GM12873 (cell line): ENCODE data around the gene KIFC3.

Source experiments
- TF ChIP-seq, protein P1 (sequence below): IDR thresholded peaks from 2 replicates; pipeline ENCODE4 v1.5.1; 2012; ENCODE audit warnings: low read depth, mild to moderate bottlenecking, moderate library complexity, low read length, control low read depth; ENCODE audit not compliant: insufficient read depth; ENCODE audit errors: missing control alignments

Gene KIFC3

DNA sequence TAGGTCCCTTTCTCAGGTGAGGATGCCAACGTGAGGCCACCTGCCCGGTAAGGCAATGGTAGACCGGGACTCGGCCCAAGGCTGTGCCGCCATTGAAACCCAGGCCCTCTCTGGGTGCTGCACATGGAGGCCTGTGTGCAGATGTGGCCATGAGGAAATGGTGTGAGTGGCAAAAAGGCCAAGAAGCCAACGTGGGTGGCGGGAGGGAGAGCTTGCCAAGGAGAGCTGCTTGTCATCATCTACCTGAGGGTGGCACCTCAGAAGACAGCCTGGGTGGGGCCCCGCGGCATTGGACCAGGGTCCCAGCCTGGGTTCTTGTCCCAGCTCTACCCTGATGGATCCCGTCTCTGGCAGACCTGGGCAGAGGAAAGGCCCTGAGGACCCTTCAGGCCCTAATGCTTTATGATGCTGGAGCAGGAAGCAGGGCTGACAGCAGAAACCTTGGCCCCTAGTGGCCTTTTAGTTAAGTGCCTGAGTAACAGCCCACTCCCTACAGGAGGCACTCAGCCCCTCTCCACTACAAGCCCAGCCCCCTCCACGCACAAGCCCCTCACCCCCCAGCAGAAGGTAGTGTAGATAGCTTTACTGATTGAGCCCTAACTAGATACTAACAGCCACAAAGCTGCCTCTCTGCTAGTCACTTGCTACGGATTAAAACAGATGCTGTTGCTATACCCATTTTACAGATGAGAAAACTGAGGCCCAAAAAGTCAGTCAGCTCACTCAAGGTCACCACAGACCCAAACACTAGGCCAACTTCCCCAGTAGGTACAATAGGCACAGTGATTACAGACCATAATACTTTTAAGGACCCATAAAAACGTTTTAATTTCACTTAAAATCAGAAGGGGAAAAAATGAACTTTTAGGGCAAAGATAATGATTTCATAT, 26.2 kb upstream of the KIFC3 start:
- TF ChIP-seq, protein P1, sequence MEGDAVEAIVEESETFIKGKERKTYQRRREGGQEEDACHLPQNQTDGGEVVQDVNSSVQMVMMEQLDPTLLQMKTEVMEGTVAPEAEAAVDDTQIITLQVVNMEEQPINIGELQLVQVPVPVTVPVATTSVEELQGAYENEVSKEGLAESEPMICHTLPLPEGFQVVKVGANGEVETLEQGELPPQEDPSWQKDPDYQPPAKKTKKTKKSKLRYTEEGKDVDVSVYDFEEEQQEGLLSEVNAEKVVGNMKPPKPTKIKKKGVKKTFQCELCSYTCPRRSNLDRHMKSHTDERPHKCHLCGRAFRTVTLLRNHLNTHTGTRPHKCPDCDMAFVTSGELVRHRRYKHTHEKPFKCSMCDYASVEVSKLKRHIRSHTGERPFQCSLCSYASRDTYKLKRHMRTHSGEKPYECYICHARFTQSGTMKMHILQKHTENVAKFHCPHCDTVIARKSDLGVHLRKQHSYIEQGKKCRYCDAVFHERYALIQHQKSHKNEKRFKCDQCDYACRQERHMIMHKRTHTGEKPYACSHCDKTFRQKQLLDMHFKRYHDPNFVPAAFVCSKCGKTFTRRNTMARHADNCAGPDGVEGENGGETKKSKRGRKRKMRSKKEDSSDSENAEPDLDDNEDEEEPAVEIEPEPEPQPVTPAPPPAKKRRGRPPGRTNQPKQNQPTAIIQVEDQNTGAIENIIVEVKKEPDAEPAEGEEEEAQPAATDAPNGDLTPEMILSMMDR, result peak; percentile 41

DNA sequence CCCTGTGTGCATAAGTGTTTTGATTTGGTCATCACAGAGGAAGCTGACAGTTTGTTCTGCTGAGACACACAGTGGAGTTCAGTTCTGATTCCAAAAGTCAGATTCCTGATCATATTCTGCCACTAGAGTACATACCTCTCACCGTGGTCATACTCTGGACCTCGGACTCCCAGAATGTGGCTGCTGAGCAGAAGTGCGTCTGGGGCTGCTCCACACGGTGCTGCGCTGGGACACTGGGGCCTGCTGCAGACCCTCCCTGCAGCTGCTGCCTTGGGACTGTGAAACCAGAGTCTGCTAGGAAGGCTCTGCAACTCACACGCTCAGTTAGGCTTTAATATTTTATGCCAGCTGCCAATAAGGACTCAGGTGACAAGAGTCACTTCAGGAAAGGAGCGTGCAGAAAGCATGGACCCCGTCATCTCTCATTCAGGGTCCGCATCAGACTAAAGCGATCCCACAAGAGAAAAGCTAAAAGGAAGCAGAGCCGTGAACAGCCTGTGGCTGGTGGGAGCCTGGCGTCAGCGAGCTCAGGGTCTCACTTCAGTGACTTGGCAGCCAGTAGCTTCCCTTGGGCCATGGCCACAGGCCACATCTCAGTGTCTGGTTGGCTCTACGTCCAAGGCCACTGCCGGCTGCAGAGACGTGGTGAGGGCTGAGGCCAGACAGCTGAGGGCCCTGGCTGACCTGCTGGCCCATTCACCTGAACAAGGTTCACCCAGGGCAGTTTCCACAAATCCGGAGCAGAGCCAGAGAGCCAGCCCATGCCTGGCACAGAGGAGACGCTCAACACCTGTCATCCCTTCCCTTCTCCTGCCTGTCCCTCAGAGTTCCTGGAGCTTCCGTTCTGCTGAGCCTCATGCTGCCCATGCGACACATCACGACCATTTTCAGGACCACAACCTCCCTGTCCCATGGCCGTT, 24.7 kb upstream of the KIFC3 start:
- TF ChIP-seq, protein P1, result no peak

DNA sequence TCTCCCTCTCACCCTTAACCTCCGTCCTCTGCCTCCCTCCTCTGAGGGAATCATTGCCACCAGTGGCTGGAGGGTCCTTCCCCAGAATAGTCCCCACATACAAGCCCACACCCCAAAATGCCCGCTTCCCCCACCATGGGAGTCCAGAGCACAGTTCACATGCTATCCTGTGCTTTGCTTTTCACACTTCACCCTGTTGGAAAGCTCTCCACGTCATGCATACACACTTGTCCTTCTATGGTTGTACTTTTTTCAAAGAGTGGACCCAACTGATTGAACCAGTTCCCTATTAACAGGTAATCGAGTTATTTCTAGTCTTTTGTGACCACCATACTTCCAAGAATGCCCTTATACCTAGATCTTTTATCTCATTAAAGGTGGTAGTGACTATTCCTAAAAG, 23.8 kb upstream of the KIFC3 start:
- TF ChIP-seq, protein P1, result no peak

DNA sequence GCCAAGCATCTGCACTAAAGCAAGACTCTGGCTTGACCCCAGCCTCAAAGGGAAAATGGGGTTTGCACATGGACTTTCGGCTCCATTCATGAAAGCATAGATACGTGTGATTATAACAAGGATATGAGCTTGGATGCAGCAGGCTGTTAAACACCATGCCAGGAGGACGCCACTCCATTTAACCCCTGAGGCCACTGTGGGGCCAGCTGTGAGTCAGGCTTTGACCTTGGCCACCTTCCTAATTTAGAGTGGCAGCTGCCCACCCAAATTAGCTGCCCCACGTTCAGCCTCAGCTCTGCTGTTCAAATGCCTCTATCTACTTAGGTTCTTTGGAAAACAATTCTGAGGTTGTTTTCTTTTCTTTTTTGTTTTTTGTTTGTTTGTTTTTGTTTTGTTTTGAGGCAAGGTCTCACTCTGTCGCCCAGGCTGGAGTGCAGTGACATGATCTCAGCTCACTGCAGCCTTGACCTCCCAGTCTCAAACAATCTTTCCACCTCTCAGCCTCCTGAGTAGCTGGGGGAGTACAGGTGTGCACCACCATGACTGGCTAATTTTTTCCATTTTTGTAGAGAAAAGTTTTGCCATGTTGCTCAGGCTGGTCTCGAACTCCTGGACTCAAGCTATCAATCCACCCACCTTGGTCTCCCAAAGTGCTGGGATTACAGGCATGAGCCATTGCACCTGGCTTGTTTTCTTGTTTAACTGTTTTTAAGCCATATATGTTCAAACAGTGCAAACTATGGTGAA, 23.2 kb upstream of the KIFC3 start:
- TF ChIP-seq, protein P1, result no peak

DNA sequence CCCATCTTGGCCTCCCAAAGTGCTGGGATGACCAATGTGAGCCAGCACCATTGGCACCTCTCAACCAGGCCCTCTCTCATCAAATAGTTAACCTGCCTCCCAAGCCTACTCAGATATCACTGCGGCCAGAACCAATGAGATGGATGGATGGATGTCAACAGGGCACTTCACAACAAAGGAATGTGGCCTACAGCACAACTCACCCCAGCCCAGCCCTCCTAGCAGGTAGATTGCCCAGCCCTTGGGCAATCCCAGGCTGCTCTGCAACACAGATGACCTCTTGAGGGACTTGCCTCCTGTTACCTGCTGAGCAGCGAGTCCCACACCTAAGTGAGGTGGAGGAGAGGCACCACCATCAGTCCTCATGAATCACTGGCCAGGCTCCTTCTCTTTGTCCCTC, 22.6 kb upstream of the KIFC3 start:
- TF ChIP-seq, protein P1, result no peak

DNA sequence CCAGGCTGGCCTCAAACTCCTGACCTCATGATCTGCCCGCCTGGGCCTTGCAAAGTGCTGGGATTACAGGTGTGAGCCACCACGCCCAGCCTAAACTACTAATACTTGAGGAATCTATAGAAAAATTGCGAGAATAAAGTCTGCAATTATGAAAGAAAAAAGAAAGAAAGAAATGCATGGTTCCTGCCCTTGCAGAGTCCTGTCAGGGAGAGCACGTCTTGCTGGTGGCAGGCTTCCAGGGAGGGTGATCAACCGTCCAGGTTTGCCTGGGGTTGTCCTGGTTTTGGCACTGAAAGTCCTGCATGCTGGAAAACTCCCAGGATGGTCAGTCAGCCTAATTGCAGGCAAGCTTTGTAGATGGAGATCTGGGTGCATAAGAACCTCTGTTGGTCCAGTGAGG, 21.5 kb upstream of the KIFC3 start:
- TF ChIP-seq, protein P1, result no peak
